T-helper 22 cell (primary cell): ENCODE data around the gene CACNG4.

Experiments
- DNase-seq: peaks from one replicate; pipeline ENCODE4 v3.0.0-alpha.2; 2020; ENCODE audit warnings: low read depth

Gene CACNG4

GRCh38 chr17:66963909-66964771, at the start of gene CACNG4:
TSS of gene CACNG4 (plus strand) at chr17:66964707. CDS start at chr17:66964912, 205 bp downstream.
- no peak for DNase-seq

GRCh38 chr17:66915204-66915611, 49.3 kb upstream of the CACNG4 start:
- no peak for DNase-seq

- DNase-seq, result no peak
Measured at GRCh38 chr17:66915792-66916191, 48.7 kb upstream of the CACNG4 start.

GRCh38 chr17:66916946-66917345, 47.6 kb upstream of the CACNG4 start:
- no peak for DNase-seq

- no peak for DNase-seq
Measured at GRCh38 chr17:66918896-66919295, 45.6 kb upstream of the CACNG4 start.

- no peak for DNase-seq
Measured at GRCh38 chr17:66920435-66920834, 44.1 kb upstream of the CACNG4 start.

GRCh38 chr17:66920950-66921349, 43.6 kb upstream of the CACNG4 start:
- no peak for DNase-seq

GRCh38 chr17:66923886-66924285, 40.6 kb upstream of the CACNG4 start:
- DNase-seq, result no peak

- no peak for DNase-seq
Measured at GRCh38 chr17:66925811-66926500, 38.6 kb upstream of the CACNG4 start.

GRCh38 chr17:66928949-66929348, 35.6 kb upstream of the CACNG4 start:
- no peak for DNase-seq

- DNase-seq, result no peak
Measured at GRCh38 chr17:66929591-66929990, 34.9 kb upstream of the CACNG4 start.

- DNase-seq, result no peak
Measured at GRCh38 chr17:66930933-66931332, 33.6 kb upstream of the CACNG4 start.

GRCh38 chr17:66932311-66932710, 32.2 kb upstream of the CACNG4 start:
- DNase-seq, result no peak

- no peak for DNase-seq
Measured at GRCh38 chr17:66934040-66934439, 30.5 kb upstream of the CACNG4 start.

- no peak for DNase-seq
Measured at GRCh38 chr17:66935717-66936116, 28.8 kb upstream of the CACNG4 start.

- DNase-seq, result no peak
Measured at GRCh38 chr17:66938656-66939055, 25.9 kb upstream of the CACNG4 start.

GRCh38 chr17:66939461-66940114, 24.9 kb upstream of the CACNG4 start:
- no peak for DNase-seq

- DNase-seq, result no peak
Measured at GRCh38 chr17:66941249-66941648, 23.3 kb upstream of the CACNG4 start.

- no peak for DNase-seq
Measured at GRCh38 chr17:66941773-66942450, 22.6 kb upstream of the CACNG4 start.

- no peak for DNase-seq
Measured at GRCh38 chr17:66942451-66943264, 21.8 kb upstream of the CACNG4 start.

- no peak for DNase-seq
Measured at GRCh38 chr17:66943484-66943883, 21.0 kb upstream of the CACNG4 start.
